ENCODE measurements around the gene LRP1-AS.
"Not testable (repeated sequence)": the region's sequence is repeated elsewhere in the genome, so short reads cannot be mapped to it uniquely, and the experiment has no call there.

LRP1-AS gene

GRCh38 chr12:57138526-57139272 lies 8.7 kb downstream of the LRP1-AS start:
- DNase-seq = no peak

- DNase-seq = no peak
Observed at GRCh38 chr12:57135527-57136326, 11.7 kb downstream of the LRP1-AS start.

DNA sequence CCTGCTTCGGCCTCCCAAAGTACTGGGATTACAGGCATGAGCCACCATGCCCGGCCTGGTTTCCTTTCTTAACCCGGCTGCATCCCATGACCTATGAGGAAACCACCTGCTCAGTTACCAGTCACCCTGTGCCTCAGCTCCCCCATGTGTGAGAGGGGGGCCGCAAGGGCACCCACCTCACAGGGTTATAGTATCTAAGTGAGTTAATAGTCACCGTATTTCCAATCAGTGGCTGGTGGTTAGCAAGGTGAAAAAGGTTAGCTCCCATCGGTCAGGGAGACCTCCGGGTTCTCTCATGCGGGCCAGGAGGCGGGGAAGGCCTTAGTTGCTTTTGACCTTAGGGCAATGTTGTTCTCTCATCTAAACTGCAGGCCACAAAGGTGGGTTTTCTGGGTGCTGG lies 12.5 kb downstream of the LRP1-AS start:
- no peak for DNase-seq

- no peak for DNase-seq
Observed at GRCh38 chr12:57133916-57134315, 13.5 kb downstream of the LRP1-AS start.

DNA sequence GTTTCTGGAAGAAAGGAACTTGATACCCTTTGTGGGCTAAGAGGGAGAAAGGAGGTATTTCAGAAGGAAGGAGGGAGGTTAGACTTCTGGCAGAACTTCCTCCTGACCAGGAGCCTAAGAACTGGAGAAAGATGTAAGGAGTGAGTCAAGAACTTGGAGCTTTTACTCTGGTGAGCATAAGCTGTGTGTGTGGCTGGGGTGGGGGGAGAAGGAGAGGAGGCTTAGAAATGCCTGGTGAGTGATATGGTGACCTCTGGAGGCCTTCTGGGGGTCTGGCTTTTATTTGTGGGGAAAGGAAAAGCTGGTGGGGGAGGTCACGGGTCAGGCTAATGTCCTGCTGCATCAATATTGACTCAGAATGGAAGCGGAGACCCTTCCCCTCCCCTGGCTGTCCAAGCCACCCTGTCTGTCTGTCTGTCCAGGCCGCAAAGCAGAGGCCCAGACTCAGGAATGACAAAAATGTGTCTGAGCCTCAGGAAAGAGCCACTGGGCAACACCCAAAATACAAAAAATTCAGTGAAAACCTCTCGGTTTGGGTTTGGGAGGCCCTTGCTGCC lies 14.3 kb downstream of the LRP1-AS start:
- no peak for DNase-seq

GRCh38 chr12:57131896-57132744 lies 15.3 kb downstream of the LRP1-AS start:
- no peak for DNase-seq

- DNase-seq = no peak
Observed at GRCh38 chr12:57130941-57131340, 16.5 kb downstream of the LRP1-AS start.

- DNase-seq = no peak
Observed at GRCh38 chr12:57129889-57130288, 17.5 kb downstream of the LRP1-AS start.

- no peak for DNase-seq
Observed at GRCh38 chr12:57129321-57129842, 18.0 kb downstream of the LRP1-AS start.

DNA sequence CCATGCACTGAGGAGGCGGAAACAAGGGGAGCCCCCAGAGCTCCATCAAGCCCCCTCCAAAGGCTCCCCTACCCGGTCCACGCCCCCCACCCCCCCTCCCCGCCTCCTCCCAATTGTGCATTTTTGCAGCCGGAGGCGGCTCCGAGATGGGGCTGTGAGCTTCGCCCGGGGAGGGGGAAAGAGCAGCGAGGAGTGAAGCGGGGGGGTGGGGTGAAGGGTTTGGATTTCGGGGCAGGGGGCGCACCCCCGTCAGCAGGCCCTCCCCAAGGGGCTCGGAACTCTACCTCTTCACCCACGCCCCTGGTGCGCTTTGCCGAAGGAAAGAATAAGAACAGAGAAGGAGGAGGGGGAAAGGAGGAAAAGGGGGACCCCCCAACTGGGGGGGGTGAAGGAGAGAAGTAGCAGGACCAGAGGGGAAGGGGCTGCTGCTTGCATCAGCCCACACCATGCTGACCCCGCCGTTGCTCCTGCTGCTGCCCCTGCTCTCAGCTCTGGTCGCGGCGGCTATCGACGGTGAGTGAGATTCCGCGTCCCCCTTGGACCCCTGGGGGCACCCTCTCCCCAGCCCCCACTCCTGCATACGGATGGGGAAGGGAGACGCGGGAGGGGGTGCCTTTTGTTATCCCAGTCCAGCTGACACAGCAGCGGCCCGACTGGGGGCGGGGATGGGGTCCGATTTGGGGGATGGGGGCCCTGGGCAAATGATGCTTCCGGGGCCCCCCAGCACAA lies 18.7 kb downstream of the LRP1-AS start:
- no peak for DNase-seq

GRCh38 chr12:57127726-57128518 lies 19.5 kb downstream of the LRP1-AS start, which contains the start of gene LRP1:
LRP1 (plus strand) TSS chr12:57128483; CDS start chr12:57128965, 482 bp downstream.
- DNase-seq = peak; percentile 42 to 77

- peak; percentile 53 to 71 for DNase-seq
Observed at GRCh38 chr12:57127101-57127725, 20.2 kb downstream of the LRP1-AS start.

DNA sequence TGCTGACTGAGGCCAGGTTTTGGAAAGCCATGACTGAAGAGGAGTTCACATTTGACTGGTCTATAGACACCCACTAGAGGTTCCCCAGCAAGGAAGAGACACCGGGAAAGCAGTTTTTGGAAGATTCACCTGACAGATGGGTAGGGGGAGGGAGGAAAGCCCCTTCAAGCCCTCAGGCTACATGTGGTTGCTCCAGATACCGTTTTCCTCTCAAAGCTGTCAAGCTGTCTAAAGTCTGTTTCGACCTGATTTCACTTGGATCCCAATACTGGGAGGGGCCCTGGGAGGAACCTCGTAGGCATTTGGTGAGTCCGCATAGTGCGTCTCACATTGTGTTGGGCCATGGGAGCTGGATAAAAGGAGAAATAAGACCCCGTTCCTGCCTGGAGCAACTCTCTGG lies 20.9 kb downstream of the LRP1-AS start:
- no peak for DNase-seq

DNA sequence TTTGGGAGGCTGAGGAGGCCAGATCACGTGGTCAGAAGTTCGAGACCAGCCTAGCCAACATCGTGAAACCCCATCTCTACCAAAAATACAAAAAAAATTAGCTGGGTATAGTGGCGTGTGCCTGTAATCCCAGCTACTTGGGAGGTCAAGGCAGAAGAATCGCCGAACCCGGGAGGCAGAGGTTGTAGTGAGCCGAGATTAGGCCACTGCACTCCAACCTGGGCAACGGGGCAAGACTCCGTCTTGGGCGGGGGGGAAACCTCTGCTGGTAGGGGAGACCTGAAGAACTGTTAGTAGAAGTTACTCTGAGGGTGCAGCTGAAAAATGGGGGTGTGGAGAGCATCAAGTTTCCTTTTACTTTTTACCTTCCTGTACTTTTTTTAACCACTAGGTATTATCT lies 21.4 kb downstream of the LRP1-AS start:
- DNase-seq = no peak

DNA sequence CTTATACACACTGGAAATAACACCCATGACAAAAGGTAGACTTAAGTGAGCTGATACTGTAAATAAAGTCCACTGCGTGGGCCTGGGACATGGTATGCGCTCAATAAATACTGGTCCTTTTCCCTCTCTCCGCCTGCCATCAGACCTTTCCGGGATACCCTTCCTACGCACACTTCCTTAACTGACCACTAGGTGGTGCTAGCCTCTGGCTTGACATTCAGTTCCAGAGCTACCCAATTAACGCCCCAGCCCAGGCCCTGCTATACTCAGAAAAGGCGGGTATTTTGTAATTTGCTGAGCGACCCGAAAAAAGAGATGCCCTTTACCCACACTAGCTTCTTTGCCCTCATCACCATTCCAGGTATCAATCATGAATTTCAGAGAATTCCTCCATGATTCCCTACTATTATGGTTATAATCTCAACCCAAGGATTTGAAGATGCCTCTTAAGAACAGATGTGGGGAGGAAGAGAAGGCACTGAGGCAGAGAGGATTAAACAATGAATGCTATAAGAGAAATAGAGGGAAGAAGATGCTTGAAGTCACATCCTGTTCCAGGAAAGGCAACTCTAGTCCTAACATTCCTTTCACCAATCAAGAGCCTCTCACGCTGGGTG lies 23.1 kb downstream of the LRP1-AS start:
- DNase-seq = peak in 1 of 2 experiments; percentile 68

- DNase-seq = no peak
Observed at GRCh38 chr12:57123813-57124212, 23.6 kb downstream of the LRP1-AS start.

DNA sequence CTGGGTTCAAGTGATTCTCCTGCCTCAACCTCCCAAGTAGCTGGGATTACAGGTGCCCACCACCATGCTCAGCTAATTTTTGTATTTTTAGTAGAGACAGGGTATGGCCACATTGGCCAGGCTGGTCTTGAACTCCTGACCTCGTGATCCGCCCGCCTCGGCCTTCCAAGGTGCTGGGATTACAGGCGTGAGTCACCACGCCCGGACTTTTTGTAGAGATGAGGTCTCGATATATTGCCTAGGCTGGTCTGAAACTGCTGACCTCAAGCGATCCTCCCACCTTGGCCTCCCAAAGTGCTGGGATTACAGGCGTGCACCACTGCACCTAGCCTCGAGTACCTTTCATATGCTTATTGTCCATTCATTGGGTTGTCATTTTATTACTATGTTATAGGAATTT lies 26.7 kb downstream of the LRP1-AS start:
- not testable (repeated sequence) for DNase-seq

DNA sequence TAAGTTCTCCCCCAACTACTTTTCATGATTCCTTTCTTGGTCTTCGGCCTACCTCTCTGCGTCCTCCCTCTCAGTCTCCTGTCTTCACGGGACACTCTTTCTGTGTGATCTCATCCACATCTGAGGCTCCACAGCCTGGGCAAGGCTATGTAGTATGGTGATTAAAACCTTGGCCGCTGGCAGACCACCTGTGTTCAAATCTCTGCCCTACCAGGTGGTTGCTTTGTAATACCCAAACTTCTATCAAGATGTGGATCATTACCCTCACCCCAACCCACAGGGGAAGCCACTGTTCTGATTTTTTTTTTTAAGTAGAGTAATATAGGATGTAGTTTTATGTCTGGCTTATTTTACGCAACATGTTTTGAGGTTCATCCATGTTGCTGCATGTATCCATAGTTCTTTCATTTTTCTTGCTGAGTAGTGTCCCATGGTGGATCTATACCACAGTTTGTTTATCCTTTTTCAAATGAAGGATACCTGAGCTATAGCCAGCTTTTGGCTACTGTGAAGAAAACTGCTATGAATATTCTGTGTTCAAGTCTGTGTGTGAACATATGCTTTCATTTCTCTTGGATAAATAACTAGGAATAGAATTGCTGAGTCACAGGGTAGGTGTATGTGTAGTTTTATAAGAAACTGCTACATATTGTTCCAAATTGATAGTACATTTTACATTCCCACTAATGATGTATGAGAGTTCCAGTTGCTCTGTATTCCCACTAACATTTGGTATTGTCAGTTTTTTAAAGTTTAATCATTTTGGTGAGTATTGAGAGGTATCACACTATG lies 27.9 kb downstream of the LRP1-AS start:
- no peak for DNase-seq

- no peak for DNase-seq
Observed at GRCh38 chr12:57118711-57119271, 28.6 kb downstream of the LRP1-AS start.

Data from NCI-H1930 (cell line).